Measurements from ENCODE around the gene EPAS1.

The EPAS1 gene

DNA sequence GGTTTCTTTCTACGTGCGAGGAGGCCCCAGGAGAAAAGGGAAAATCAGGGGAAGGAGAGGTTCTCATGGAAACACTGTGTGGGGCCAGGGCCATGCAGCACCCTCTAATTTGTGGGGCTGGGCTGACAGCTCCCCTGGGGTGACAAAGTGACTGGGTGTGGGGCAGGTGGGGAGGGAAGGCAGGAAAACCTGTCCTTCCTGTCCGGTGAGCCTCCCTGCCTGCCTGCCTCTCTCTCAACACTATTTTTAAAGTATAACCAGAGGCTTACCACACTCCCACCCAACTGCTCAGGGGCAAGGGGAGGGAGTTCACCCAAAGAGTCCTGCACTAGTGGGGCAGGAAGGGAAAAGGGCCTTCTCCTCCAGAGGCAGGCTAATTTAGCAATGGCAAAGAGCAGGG is 10.5 kb upstream of the EPAS1 start:
- ATAC-seq = no peak
- TF ChIP-seq PPARA (CRISPR knock-in tag; IDR thresholded peaks at IDR 0.05; ENCODE audit: borderline replicate concordance) = no peak
- TF ChIP-seq, protein P1, sequence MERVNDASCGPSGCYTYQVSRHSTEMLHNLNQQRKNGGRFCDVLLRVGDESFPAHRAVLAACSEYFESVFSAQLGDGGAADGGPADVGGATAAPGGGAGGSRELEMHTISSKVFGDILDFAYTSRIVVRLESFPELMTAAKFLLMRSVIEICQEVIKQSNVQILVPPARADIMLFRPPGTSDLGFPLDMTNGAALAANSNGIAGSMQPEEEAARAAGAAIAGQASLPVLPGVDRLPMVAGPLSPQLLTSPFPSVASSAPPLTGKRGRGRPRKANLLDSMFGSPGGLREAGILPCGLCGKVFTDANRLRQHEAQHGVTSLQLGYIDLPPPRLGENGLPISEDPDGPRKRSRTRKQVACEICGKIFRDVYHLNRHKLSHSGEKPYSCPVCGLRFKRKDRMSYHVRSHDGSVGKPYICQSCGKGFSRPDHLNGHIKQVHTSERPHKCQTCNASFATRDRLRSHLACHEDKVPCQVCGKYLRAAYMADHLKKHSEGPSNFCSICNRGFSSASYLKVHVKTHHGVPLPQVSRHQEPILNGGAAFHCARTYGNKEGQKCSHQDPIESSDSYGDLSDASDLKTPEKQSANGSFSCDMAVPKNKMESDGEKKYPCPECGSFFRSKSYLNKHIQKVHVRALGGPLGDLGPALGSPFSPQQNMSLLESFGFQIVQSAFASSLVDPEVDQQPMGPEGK (CRISPR knock-in tag; IDR thresholded peaks at IDR 0.05; ENCODE audit: borderline replicate concordance) = no peak

GRCh38 chr2:46290078-46290477 is 7.1 kb upstream of the EPAS1 start:
- no peak for TF ChIP-seq ARNTL (CRISPR knock-in tag; IDR thresholded peaks at IDR 0.05; ENCODE audit: borderline replicate concordance, low read depth)
- no peak for ATAC-seq

GRCh38 chr2:46293466-46293865 is 3.7 kb upstream of the EPAS1 start:
- TF ChIP-seq, protein P1 (CRISPR knock-in tag; IDR thresholded peaks at IDR 0.05; ENCODE audit: borderline replicate concordance) = no peak
- no peak for TF ChIP-seq ISL1 (CRISPR knock-in tag; IDR thresholded peaks at IDR 0.05)
- no peak for TF ChIP-seq RARB (CRISPR knock-in tag; IDR thresholded peaks at IDR 0.05)
- ATAC-seq = no peak

DNA sequence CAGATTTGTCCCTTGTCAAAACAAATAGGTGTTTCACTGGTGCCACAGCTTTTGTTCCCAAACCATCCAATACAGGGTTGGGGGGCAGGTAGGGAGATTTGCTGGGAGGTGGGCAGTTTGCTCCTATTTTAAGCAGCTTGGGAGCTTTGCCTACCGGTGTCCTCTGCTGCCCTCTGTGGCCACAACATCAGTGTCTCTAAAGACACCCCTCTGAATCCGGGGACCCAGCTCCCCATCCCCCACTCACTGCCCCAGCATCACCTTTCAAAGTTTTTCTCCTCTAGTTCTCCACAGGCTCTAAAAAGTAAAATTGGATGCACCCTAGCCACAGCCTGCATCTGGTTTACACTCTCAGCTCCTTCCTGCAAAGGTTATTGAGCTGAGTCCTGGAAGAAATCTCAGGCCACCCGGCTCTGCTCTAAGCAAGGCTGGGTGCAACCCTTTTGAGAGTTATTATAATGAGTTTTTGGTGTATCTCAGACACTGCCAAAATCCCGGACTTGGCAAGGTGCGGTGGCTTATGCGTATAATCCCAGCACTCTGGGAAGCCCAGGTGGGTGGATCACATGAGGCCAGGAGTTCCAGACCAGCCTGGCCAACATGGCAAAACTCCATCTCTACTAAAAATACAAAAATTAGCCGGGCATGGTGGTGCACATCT is 2.9 kb upstream of the EPAS1 start:
- TF ChIP-seq TOX (CRISPR knock-in tag; IDR thresholded peaks at IDR 0.05; ENCODE audit: borderline replicate concordance) (no peak), BACH2 (CRISPR knock-in tag; IDR thresholded peaks at IDR 0.05; ENCODE audit: borderline replicate concordance) (no peak), ZNF8 (CRISPR knock-in tag; IDR thresholded peaks at IDR 0.05) (no peak), ZFP3 (CRISPR knock-in tag; IDR thresholded peaks at IDR 0.05) (no peak), PPARA (CRISPR knock-in tag; IDR thresholded peaks at IDR 0.05; ENCODE audit: borderline replicate concordance) (no peak), CSDC2 (CRISPR knock-in tag; IDR thresholded peaks at IDR 0.05) (no peak), ZNF565 (CRISPR knock-in tag; conservative IDR thresholded peaks at IDR 0.05; ENCODE audit: low read depth) (no peak), ESRRG (CRISPR knock-in tag; IDR thresholded peaks at IDR 0.05) (no peak), ZC3H10 (CRISPR knock-in tag; IDR thresholded peaks at IDR 0.05) (no peak), GLIS3 (CRISPR knock-in tag; IDR thresholded peaks at IDR 0.05) (no peak), ISL1 (CRISPR knock-in tag; IDR thresholded peaks at IDR 0.05) (no peak), ZNF70 (CRISPR knock-in tag; IDR thresholded peaks at IDR 0.05) (no peak), ZFP30 (CRISPR knock-in tag; IDR thresholded peaks at IDR 0.05) (no peak), ARNTL (CRISPR knock-in tag; IDR thresholded peaks at IDR 0.05; ENCODE audit: borderline replicate concordance, low read depth) (no peak)
- TF ChIP-seq, protein P2, sequence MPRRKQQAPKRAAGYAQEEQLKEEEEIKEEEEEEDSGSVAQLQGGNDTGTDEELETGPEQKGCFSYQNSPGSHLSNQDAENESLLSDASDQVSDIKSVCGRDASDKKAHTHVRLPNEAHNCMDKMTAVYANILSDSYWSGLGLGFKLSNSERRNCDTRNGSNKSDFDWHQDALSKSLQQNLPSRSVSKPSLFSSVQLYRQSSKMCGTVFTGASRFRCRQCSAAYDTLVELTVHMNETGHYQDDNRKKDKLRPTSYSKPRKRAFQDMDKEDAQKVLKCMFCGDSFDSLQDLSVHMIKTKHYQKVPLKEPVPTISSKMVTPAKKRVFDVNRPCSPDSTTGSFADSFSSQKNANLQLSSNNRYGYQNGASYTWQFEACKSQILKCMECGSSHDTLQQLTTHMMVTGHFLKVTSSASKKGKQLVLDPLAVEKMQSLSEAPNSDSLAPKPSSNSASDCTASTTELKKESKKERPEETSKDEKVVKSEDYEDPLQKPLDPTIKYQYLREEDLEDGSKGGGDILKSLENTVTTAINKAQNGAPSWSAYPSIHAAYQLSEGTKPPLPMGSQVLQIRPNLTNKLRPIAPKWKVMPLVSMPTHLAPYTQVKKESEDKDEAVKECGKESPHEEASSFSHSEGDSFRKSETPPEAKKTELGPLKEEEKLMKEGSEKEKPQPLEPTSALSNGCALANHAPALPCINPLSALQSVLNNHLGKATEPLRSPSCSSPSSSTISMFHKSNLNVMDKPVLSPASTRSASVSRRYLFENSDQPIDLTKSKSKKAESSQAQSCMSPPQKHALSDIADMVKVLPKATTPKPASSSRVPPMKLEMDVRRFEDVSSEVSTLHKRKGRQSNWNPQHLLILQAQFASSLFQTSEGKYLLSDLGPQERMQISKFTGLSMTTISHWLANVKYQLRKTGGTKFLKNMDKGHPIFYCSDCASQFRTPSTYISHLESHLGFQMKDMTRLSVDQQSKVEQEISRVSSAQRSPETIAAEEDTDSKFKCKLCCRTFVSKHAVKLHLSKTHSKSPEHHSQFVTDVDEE (CRISPR knock-in tag; IDR thresholded peaks at IDR 0.05) = no peak
- TF ChIP-seq, protein P1 (CRISPR knock-in tag; IDR thresholded peaks at IDR 0.05; ENCODE audit: borderline replicate concordance) = no peak
- TF ChIP-seq, protein P3, sequence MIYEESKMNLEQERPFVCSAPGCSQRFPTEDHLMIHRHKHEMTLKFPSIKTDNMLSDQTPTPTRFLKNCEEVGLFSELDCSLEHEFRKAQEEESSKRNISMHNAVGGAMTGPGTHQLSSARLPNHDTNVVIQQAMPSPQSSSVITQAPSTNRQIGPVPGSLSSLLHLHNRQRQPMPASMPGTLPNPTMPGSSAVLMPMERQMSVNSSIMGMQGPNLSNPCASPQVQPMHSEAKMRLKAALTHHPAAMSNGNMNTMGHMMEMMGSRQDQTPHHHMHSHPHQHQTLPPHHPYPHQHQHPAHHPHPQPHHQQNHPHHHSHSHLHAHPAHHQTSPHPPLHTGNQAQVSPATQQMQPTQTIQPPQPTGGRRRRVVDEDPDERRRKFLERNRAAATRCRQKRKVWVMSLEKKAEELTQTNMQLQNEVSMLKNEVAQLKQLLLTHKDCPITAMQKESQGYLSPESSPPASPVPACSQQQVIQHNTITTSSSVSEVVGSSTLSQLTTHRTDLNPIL (CRISPR knock-in tag; IDR thresholded peaks at IDR 0.05; ENCODE audit: low read depth) = no peak
- TF ChIP-seq, protein P4, sequence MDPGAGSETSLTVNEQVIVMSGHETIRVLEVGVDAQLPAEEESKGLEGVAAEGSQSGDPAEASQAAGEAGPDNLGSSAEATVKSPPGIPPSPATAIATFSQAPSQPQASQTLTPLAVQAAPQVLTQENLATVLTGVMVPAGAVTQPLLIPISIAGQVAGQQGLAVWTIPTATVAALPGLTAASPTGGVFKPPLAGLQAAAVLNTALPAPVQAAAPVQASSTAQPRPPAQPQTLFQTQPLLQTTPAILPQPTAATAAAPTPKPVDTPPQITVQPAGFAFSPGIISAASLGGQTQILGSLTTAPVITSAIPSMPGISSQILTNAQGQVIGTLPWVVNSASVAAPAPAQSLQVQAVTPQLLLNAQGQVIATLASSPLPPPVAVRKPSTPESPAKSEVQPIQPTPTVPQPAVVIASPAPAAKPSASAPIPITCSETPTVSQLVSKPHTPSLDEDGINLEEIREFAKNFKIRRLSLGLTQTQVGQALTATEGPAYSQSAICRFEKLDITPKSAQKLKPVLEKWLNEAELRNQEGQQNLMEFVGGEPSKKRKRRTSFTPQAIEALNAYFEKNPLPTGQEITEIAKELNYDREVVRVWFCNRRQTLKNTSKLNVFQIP (CRISPR knock-in tag; IDR thresholded peaks at IDR 0.05; ENCODE audit: borderline replicate concordance, low read depth) = no peak
- ATAC-seq = no peak
